Spleen (tissue), 7 donors: ENCODE data around the gene WWP2.

Source experiments
- POLR2A ChIP-seq, 3 donors: fragments of 450-650 bp; IDR thresholded peaks; one replicate each; pipeline ENCODE4 v1.5.1; 2017; ENCODE audit warnings: antibody characterized with exemption in 3 of 3, mild to moderate bottlenecking in 1 of 3
- POLR2AphosphoS5 ChIP-seq, 3 donors: sonication (generic); formaldehyde crosslinking; IDR thresholded peaks; one replicate each; pipeline ENCODE4 v1.5.1; 2017; ENCODE audit warnings: antibody characterized with exemption in 3 of 3
- TF ChIP-seq, protein P1 (sequence below), 11 experiments: fragments of 200-600 bp in 7 of 11; fragments of 450-650 bp in 4 of 11; sonication (generic) in 4 of 11; IDR thresholded peaks in 8 of 11; conservative IDR thresholded peaks in 3 of 11; 1 replicate in 7 of 11; 2 replicates in 4 of 11; pipeline versions ENCODE4 v1.4.0 to v1.8.0; 2016 to 2021; ENCODE audit warnings: antibody characterized with exemption in 11 of 11, inconsistent platforms in 4 of 11, mild to moderate bottlenecking in 1 of 11
- donor health status: DM: no; HTN: no; CAD: no; lungs with moderate emphysema.
- donor health status: DM: no; HTN: no; CAD: no.
- donor health status: DM: no; HTN: no; CAD: no.

DNA sequence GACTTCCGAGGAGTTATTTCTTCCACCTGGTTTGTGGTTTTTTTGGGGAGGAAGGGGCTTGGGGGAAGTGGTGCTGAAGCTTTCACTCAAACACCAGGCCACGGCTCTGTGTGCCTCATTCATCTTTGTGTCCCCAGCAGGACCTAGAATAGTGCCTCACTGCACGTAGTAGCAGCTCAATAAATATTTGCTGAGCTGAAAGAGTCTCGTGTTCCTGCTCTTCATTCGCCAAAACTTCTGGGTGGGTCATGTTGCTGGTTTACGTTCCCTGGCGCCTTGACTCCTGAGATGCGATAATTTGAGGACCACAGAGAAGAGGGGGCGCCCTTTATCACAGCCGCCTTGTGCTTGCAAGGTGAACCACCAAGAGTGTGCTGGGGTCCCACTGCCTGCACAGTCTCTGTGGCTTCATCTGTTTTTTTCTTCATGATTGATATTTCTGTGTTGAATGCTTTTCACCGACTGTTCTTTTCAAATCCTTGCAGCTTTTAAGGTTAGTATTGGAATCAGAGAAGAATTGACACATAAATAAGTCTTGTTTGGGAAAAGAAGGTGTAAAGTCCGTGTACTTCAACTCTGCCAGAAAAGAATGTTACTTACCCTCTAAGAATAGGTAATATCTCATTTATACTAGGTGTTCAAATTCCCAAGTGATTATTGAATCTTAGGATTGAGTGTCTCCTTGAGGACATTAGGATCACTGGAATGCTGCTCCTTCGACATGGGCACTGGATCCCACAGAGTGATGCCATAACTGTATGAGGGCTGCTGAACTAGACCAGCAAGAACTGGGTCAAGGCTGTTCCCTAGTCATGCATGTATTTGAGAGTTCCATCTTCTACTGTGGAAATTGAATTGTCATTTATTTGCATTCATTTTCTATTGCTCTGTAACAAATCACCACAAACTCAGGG, 96.3 kb downstream of the WWP2 start:
- TF ChIP-seq, protein P1, sequence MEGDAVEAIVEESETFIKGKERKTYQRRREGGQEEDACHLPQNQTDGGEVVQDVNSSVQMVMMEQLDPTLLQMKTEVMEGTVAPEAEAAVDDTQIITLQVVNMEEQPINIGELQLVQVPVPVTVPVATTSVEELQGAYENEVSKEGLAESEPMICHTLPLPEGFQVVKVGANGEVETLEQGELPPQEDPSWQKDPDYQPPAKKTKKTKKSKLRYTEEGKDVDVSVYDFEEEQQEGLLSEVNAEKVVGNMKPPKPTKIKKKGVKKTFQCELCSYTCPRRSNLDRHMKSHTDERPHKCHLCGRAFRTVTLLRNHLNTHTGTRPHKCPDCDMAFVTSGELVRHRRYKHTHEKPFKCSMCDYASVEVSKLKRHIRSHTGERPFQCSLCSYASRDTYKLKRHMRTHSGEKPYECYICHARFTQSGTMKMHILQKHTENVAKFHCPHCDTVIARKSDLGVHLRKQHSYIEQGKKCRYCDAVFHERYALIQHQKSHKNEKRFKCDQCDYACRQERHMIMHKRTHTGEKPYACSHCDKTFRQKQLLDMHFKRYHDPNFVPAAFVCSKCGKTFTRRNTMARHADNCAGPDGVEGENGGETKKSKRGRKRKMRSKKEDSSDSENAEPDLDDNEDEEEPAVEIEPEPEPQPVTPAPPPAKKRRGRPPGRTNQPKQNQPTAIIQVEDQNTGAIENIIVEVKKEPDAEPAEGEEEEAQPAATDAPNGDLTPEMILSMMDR (IDR thresholded peaks at IDR 0.05 in 8 of 11, conservative IDR thresholded peaks at IDR 0.05 in 3 of 11): no peak
- TF ChIP-seq POLR2A (IDR thresholded peaks at IDR 0.05) (no peak), POLR2AphosphoS5 (IDR thresholded peaks at IDR 0.05) (no peak)
